GM12892 (cell line): Measurements from ENCODE around the gene SPTB.

ENCODE experiments used
- POLR2A ChIP-seq: IDR thresholded peaks from 2 replicates; pipeline ENCODE4 v1.6.1; 2011; ENCODE audit warnings: low read depth, low read length, control low read depth
- POLR2AphosphoS5 ChIP-seq: IDR thresholded peaks from 2 replicates; pipeline ENCODE4 v1.6.1; 2011; ENCODE audit warnings: low read depth, low read length, control low read depth

GRCh38 chr14:64763085-64763782, 116.5 kb downstream of the SPTB start:
- no peak for TF ChIP-seq POLR2A
- TF ChIP-seq POLR2AphosphoS5: no peak
